Fibroblast of lung (primary cell): ENCODE data around the gene VMO1. TPM values are rescaled to one million over a fixed set of nuclear protein-coding genes. Genes with fewer than 3 reads are reported as not detected.

ENCODE experiments used
- DNase-seq, 2 donors: peaks; one replicate each; pipeline versions ENCODE4 v3.0.0 to v3.0.0-alpha.2; 2010; ENCODE audit warnings: low read depth in 2 of 2
- H2AFZ ChIP-seq: 2 replicates; pipeline ENCODE4 v1.5.1; 2012; ENCODE audit warnings: low read length, control low read depth, inconsistent platforms
- H3K27ac ChIP-seq: 2 replicates; pipeline ENCODE4 v1.5.1; 2011; ENCODE audit warnings: low read length, control low read depth; ENCODE audit not compliant: insufficient read depth
- H3K27me3 ChIP-seq: 2 replicates; pipeline ENCODE4 v1.5.1; 2011; ENCODE audit warnings: mild to moderate bottlenecking, low read length; ENCODE audit not compliant: control insufficient read depth, insufficient read depth
- H3K36me3 ChIP-seq: 2 replicates; pipeline ENCODE4 v1.5.1; 2011; ENCODE audit warnings: low read length; ENCODE audit not compliant: control insufficient read depth, insufficient read depth
- H3K4me1 ChIP-seq: 2 replicates; pipeline ENCODE4 v1.5.1; 2011; ENCODE audit warnings: low read length; ENCODE audit not compliant: control insufficient read depth, insufficient read depth; ENCODE audit errors: extremely low read depth
- H3K4me2 ChIP-seq: 2 replicates; pipeline ENCODE4 v1.5.1; 2011; ENCODE audit warnings: low read length, control low read depth; ENCODE audit not compliant: insufficient read depth; ENCODE audit errors: extremely low read depth
- H3K4me3 ChIP-seq, 4 experiments: fragments of 200-600 bp in 1 of 4; sonication (generic) in 1 of 4; replicated peaks in 1 of 4; 2 replicates each; pipeline ENCODE4 v1.5.1; 2011 to 2016; ENCODE audit warnings: low read length in 4 of 4, low read depth in 3 of 4, mild to moderate bottlenecking in 3 of 4, control low read depth in 2 of 4, inconsistent platforms in 1 of 4, mixed read lengths in 1 of 4; ENCODE audit not compliant: insufficient read depth in 1 of 4; ENCODE audit errors: control extremely low read depth in 1 of 4
- H3K79me2 ChIP-seq: 2 replicates; pipeline ENCODE4 v1.5.1; 2012; ENCODE audit warnings: mild to moderate bottlenecking, low read length, inconsistent platforms; ENCODE audit not compliant: control insufficient read depth, insufficient read depth
- H3K9ac ChIP-seq: 2 replicates; pipeline ENCODE4 v1.5.1; 2011; ENCODE audit warnings: mild to moderate bottlenecking, low read length, control low read depth; ENCODE audit not compliant: insufficient read depth
- H3K9me3 ChIP-seq: 2 replicates; pipeline ENCODE4 v1.5.1; 2012; ENCODE audit warnings: low read depth, low read length; ENCODE audit not compliant: control insufficient read depth, insufficient read depth
- H4K20me1 ChIP-seq: 2 replicates; pipeline ENCODE4 v1.5.1; 2011; ENCODE audit warnings: low read length; ENCODE audit not compliant: control insufficient read depth, insufficient read depth; ENCODE audit errors: extremely low read depth
- CTCF ChIP-seq, 2 donors: IDR thresholded peaks in 1 of 2; conservative IDR thresholded peaks in 1 of 2; 1 replicate in 1 of 2; 2 replicates in 1 of 2; pipeline ENCODE4 v1.5.1; 2011 to 2012; ENCODE audit warnings: low read length in 2 of 2, control low read depth in 1 of 2, inconsistent platforms in 1 of 2, low read depth in 1 of 2, mild to moderate bottlenecking in 1 of 2
- EZH2 ChIP-seq: IDR thresholded peaks from 2 replicates; pipeline ENCODE4 v1.5.1; 2012; ENCODE audit warnings: low read length, control low read depth, mild to moderate bottlenecking; ENCODE audit errors: missing control alignments
- polyA plus RNA-seq, 2 donors: library from polyadenylated mRNA; depleted of rRNA in 1 of 2; stranded (reverse) in 1 of 2; unstranded in 1 of 2; fragments of >200 nt; gene quantifications; 2 replicates each; pipeline ENCODE4 v1.2.1, GENCODE V29; 2011 to 2012; ENCODE audit warnings: missing spikeins in 1 of 2
- total RNA-seq: library from RNA; depleted of rRNA; stranded (reverse); fragments of >200 nt; gene quantifications from 2 replicates; pipeline ENCODE4 v1.2.1, GENCODE V29; 2014

The VMO1 gene
- total and polyA plus RNA-seq, 2 donors (not counting 1 experiment from before 2014, with no cell fraction given): 0.33 TPM; not detected in 1

GRCh38 chr17:4823373-4824089 lies 37.4 kb upstream of the VMO1 start:
- no peak for DNase-seq
- Histone ChIP-seq H3K4me2 (no peak overlapping the region), H3K79me2 (no peaks in the 10 kb centered on the region), H4K20me1 (no peaks in the 10 kb centered on the region), H3K36me3 (no peaks in the 10 kb centered on the region), H3K4me3 (no peak overlapping the region), H3K4me1 (no peaks in the 10 kb centered on the region), H3K27me3 (no peaks in the 10 kb centered on the region), H3K27ac (no peak overlapping the region), H3K9me3 (no peaks in the 10 kb centered on the region), H2AFZ (no peak overlapping the region), H3K9ac (no peak overlapping the region)
- TF ChIP-seq CTCF (conservative IDR thresholded peaks at IDR 0.05 in 1 of 2, IDR thresholded peaks at IDR 0.05 in 1 of 2; ENCODE audit: low read depth in 1 of 2, low read length in 2 of 2) (no peak), EZH2 (no peak)

- TF ChIP-seq CTCF (conservative IDR thresholded peaks at IDR 0.05 in 1 of 2, IDR thresholded peaks at IDR 0.05 in 1 of 2; ENCODE audit: low read depth in 1 of 2, low read length in 2 of 2) (no peak), EZH2 (no peak)
Measured at GRCh38 chr17:4822835-4823234, 36.7 kb upstream of the VMO1 start.

DNA sequence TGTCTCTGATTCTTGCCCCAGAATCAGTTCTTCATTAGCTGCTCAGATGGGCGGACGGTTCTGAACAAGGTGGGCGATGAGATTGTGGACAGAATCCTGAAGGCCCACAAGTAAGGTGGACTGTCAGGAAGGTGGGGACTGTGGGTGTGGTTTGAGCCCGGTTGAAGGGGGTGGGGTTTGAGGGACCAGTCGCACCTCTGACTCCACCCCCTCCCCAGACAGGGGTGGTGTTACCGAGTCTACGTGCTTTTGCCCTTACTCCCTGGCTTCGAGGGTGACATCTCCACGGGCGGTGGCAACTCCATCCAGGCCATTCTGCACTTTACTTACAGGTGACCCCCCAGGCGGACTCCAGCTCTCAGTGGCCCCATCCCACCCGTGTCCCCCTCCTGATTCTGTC lies 32.1 kb upstream of the VMO1 start:
- H2AFZ ChIP-seq: no peak overlapping the region
- no peak overlapping the region for H3K9ac ChIP-seq
- no peak for DNase-seq
- H3K27ac ChIP-seq: no peak overlapping the region
- no peaks in the 10 kb centered on the region for H4K20me1 ChIP-seq
- no peaks in the 10 kb centered on the region for H3K9me3 ChIP-seq
- H3K4me2 ChIP-seq: no peak overlapping the region
- H3K27me3 ChIP-seq: no peaks in the 10 kb centered on the region
- no peaks in the 10 kb centered on the region for H3K4me1 ChIP-seq
- H3K36me3 ChIP-seq: peaks cover 5% of the 10 kb centered on the region
- H3K4me3 ChIP-seq: no peak overlapping the region
- no peak for TF ChIP-seq EZH2
- no peak for TF ChIP-seq CTCF (conservative IDR thresholded peaks at IDR 0.05 in 1 of 2, IDR thresholded peaks at IDR 0.05 in 1 of 2; ENCODE audit: low read depth in 1 of 2, low read length in 2 of 2)
- H3K79me2 ChIP-seq: no peaks in the 10 kb centered on the region

More at GRCh38 chr17:4822835-4823234, 36.7 kb upstream of the VMO1 start:
- Histone ChIP-seq H3K9ac (no peak overlapping the region), H3K4me1 (no peaks in the 10 kb centered on the region), H3K79me2 (no peaks in the 10 kb centered on the region), H3K36me3 (no peaks in the 10 kb centered on the region), H3K4me2 (no peak overlapping the region), H3K9me3 (no peaks in the 10 kb centered on the region), H3K4me3 (no peak overlapping the region), H3K27me3 (no peaks in the 10 kb centered on the region), H4K20me1 (no peaks in the 10 kb centered on the region), H3K27ac (no peak overlapping the region), H2AFZ (no peak overlapping the region)
- DNase-seq: no peak
